C4-2B (cell line): Measurements from ENCODE around the gene NCOA7.

Source experiments
- CTCF ChIP-seq: fragments of 450-650 bp; conservative IDR thresholded peaks from 2 replicates; pipeline ENCODE4 v1.5.1; 2017; ENCODE audit warnings: mild to moderate bottlenecking
- ZFX ChIP-seq: fragments of 450-650 bp; IDR thresholded peaks from 2 replicates; pipeline ENCODE4 v1.6.1; 2017

GRCh38 chr6:125930765-125931418 lies 140.1 kb downstream of the NCOA7 start:
- TF ChIP-seq ZFX (no peak), CTCF (no peak)
